ENCODE measurements around the gene INPPL1. TPM values are rescaled to one million over a fixed set of nuclear protein-coding genes. Genes with fewer than 3 reads are reported as not detected.

The INPPL1 gene
- total RNA-seq, 1 experiment from 2014 or later = 203 TPM

DNA sequence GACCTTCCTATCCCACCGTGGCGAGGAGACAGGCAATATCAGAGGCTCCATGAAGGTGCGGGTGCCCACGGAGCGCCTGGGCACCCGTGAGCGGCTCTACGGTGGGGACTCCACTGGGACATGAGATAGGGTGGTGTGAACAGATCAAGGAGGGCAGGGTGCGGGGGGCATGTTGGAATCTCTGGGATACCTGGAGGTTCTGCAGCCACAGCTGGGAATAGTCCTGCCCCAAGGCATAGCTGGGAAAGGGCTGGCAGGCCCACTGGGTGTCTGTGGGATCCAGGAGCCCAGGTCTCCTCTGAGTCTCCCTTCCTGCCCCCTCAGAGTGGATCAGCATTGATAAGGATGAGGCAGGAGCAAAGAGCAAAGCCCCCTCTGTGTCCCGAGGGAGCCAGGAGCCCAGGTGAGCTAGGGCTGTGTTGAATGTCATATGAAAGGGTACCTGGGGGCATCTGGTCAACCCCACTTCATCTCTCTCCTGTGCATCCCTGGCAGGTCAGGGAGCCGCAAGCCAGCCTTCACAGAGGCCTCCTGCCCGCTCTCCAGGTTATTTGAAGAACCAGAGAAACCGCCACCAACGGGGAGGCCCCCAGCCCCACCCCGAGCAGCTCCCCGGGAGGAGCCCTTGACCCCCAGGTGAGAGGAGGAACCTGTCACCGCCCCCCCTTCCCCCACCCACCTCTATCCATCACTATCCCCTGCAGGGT, 10.9 kb downstream of the INPPL1 start:
- TF ChIP-seq, protein P1, sequence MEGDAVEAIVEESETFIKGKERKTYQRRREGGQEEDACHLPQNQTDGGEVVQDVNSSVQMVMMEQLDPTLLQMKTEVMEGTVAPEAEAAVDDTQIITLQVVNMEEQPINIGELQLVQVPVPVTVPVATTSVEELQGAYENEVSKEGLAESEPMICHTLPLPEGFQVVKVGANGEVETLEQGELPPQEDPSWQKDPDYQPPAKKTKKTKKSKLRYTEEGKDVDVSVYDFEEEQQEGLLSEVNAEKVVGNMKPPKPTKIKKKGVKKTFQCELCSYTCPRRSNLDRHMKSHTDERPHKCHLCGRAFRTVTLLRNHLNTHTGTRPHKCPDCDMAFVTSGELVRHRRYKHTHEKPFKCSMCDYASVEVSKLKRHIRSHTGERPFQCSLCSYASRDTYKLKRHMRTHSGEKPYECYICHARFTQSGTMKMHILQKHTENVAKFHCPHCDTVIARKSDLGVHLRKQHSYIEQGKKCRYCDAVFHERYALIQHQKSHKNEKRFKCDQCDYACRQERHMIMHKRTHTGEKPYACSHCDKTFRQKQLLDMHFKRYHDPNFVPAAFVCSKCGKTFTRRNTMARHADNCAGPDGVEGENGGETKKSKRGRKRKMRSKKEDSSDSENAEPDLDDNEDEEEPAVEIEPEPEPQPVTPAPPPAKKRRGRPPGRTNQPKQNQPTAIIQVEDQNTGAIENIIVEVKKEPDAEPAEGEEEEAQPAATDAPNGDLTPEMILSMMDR (IDR thresholded peaks at IDR 0.05; ENCODE audit: unreplicated experiment) = no peak
- H3K4me1 Mint-ChIP-seq (ENCODE audit: low read depth, unreplicated experiment) = no peaks in the 10 kb centered on the region
- no peaks in the 10 kb centered on the region for H3K9me3 Mint-ChIP-seq (ENCODE audit: low read depth, unreplicated experiment)
- no peak overlapping the region for H3K27ac Mint-ChIP-seq (ENCODE audit: unreplicated experiment)
- CTCF ChIA-PET = interaction anchor here (0.8 to 0.9 kb wide), 2 partner anchors 13 to 16 kb away, joined by 3 read pairs; no protein-coding TSS in a partner anchor
- DNase-seq = no peak
- no peak overlapping the region for H3K4me3 Mint-ChIP-seq (ENCODE audit: low read depth, unreplicated experiment)
- H3K36me3 Mint-ChIP-seq (ENCODE audit: insufficient read depth, unreplicated experiment) = peaks cover 52% of the 10 kb centered on the region
- H3K27me3 Mint-ChIP-seq (ENCODE audit: unreplicated experiment) = peaks cover 9% of the 10 kb centered on the region
- intact Hi-C loops (cut with micrococcal nuclease; ENCODE audit: unreplicated experiment) = no loop called here
- no TSS peak for BruUV-seq (replicated peaks)

DNA sequence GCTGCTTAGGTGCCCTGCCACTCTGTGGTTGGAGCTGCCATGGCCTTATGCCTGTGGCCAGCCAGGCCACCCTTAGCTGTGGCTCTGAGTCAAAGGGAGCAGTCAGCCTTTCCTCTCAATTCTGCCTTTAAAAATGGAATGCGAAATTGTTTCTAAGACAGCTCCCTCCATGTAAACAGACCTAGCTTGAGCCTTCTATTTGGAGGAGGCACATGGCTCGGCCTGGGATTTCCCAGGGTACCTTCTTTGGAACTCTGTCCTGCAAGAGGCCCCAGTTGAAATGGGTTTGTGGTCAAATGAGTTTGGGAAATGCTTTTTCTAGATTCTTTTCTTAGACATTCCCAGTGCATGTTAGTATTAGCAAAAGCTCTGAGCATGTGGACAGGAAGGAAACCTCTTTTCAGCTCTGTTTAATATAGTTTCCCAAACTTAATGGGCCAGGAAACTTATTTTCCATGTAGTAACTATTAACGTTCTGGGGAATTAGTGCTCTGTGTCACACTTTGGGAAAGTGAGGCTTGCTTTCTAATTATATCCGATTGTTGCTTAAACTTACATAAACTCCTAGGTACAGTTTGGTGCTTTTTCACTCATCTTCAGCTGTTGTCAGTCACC, 11.6 kb downstream of the INPPL1 start:
- Mint-ChIP-seq H3K9me3 (ENCODE audit: low read depth, unreplicated experiment) (no peaks in the 10 kb centered on the region), H3K27ac (ENCODE audit: unreplicated experiment) (no peak overlapping the region), H3K4me3 (ENCODE audit: low read depth, unreplicated experiment) (no peak overlapping the region), H3K27me3 (ENCODE audit: unreplicated experiment) (peaks cover 16% of the 10 kb centered on the region), H3K4me1 (ENCODE audit: low read depth, unreplicated experiment) (no peaks in the 10 kb centered on the region), H3K36me3 (ENCODE audit: insufficient read depth, unreplicated experiment) (peaks cover 51% of the 10 kb centered on the region)
- intact Hi-C loops (cut with micrococcal nuclease; ENCODE audit: unreplicated experiment) = no loop called here
- TF ChIP-seq, protein P1 (IDR thresholded peaks at IDR 0.05; ENCODE audit: unreplicated experiment) = no peak
- no peak for DNase-seq
- BruUV-seq (replicated peaks) = no TSS peak
- CTCF ChIA-PET = interaction anchor here (0.8 kb wide), 1 partner anchor 13 kb away, joined by 3 read pairs; no protein-coding TSS in a partner anchor

DNA sequence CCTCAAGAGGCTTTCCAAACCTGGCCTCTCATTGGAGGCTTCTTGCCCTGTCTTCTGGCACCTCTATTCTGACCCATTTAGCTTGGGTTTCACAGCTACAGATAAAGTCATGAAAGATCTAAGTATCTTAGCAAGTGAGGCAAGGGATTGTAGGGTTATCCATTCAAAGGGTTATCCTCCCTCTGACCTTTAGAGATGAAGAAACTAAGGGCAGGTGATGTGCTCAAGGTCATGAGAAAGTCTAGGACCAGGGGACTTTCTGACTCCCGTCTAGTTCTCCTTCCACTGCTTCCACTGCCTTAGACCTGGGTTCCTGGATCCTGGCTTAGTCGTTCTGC, 12.2 kb downstream of the INPPL1 start:
- Mint-ChIP-seq H3K27me3 (ENCODE audit: unreplicated experiment) (peaks cover 21% of the 10 kb centered on the region), H3K36me3 (ENCODE audit: insufficient read depth, unreplicated experiment) (peaks cover 45% of the 10 kb centered on the region), H3K9me3 (ENCODE audit: low read depth, unreplicated experiment) (no peaks in the 10 kb centered on the region), H3K4me1 (ENCODE audit: low read depth, unreplicated experiment) (no peaks in the 10 kb centered on the region), H3K27ac (ENCODE audit: unreplicated experiment) (no peak overlapping the region), H3K4me3 (ENCODE audit: low read depth, unreplicated experiment) (no peak overlapping the region)
- DNase-seq = no peak
- TF ChIP-seq, protein P1 (IDR thresholded peaks at IDR 0.05; ENCODE audit: unreplicated experiment) = no peak
- CTCF ChIA-PET = no interaction called here
- no TSS peak for BruUV-seq (replicated peaks)
- intact Hi-C loops (cut with micrococcal nuclease; ENCODE audit: unreplicated experiment) = no loop called here

DNA sequence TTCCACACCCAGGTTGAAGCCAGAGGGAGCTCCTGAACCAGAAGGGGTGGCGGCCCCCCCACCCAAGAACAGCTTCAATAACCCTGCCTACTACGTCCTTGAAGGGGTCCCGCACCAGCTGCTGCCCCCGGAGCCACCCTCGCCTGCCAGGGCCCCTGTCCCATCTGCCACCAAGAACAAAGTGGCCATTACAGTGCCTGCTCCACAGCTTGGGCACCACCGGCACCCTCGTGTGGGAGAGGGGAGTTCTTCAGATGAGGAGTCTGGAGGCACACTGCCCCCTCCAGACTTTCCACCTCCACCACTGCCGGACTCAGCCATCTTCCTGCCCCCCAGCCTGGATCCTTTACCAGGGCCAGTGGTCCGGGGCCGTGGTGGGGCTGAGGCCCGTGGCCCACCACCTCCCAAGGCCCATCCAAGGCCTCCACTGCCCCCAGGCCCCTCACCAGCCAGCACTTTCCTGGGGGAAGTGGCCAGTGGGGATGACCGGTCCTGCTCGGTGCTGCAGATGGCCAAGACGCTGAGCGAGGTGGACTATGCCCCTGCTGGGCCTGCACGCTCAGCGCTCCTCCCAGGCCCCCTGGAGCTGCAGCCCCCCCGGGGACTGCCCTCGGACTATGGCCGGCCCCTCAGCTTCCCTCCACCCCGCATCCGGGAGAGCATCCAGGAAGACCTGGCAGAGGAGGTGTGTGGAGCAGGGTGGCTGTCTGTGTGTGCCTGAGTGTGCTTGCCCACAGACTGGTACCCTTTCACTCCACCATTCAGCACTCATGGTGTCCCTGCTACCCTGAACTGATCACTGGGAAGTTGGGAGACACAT, 12.8 kb downstream of the INPPL1 start:
- TF ChIP-seq, protein P1 (IDR thresholded peaks at IDR 0.05; ENCODE audit: unreplicated experiment) = no peak
- peaks cover 41% of the 10 kb centered on the region for H3K36me3 Mint-ChIP-seq (ENCODE audit: insufficient read depth, unreplicated experiment)
- BruUV-seq (replicated peaks) = TSS peak; percentile 29
- DNase-seq = no peak
- peaks cover 27% of the 10 kb centered on the region for H3K27me3 Mint-ChIP-seq (ENCODE audit: unreplicated experiment)
- no peak overlapping the region for H3K27ac Mint-ChIP-seq (ENCODE audit: unreplicated experiment)
- H3K4me3 Mint-ChIP-seq (ENCODE audit: low read depth, unreplicated experiment) = no peak overlapping the region
- CTCF ChIA-PET = interaction anchor here (0.6 to 1.4 kb wide), 3 partner anchors 14 to 177 kb away, joined by 3 to 6 read pairs (median 5); no protein-coding TSS in a partner anchor
- H3K9me3 Mint-ChIP-seq (ENCODE audit: low read depth, unreplicated experiment) = no peaks in the 10 kb centered on the region
- intact Hi-C loops (cut with micrococcal nuclease; ENCODE audit: unreplicated experiment) = no loop called here
- H3K4me1 Mint-ChIP-seq (ENCODE audit: low read depth, unreplicated experiment) = no peaks in the 10 kb centered on the region
